ENCODE measurements around the gene ADRA1B.

Gene ADRA1B

DNA sequence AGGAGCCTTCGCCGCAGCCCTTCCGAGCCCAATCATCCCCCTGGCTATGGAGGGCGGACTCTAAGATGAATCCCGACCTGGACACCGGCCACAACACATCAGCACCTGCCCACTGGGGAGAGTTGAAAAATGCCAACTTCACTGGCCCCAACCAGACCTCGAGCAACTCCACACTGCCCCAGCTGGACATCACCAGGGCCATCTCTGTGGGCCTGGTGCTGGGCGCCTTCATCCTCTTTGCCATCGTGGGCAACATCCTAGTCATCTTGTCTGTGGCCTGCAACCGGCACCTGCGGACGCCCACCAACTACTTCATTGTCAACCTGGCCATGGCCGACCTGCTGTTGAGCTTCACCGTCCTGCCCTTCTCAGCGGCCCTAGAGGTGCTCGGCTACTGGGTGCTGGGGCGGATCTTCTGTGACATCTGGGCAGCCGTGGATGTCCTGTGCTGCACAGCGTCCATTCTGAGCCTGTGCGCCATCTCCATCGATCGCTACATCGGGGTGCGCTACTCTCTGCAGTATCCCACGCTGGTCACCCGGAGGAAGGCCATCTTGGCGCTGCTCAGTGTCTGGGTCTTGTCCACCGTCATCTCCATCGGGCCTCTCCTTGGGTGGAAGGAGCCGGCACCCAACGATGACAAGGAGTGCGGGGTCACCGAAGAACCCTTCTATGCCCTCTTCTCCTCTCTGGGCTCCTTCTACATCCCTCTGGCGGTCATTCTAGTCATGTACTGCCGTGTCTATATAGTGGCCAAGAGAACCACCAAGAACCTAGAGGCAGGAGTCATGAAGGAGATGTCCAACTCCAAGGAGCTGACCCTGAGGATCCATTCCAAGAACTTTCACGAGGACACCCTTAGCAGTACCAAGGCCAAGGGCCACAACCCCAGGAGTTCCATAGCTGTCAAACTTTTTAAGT is 819 bp downstream of the ADRA1B start:
- no peak for DNase-seq (ENCODE audit: low read depth, low spot score)
- H3K4me3 ChIP-seq (ENCODE audit: low read length), result no peak overlapping the region

DNA sequence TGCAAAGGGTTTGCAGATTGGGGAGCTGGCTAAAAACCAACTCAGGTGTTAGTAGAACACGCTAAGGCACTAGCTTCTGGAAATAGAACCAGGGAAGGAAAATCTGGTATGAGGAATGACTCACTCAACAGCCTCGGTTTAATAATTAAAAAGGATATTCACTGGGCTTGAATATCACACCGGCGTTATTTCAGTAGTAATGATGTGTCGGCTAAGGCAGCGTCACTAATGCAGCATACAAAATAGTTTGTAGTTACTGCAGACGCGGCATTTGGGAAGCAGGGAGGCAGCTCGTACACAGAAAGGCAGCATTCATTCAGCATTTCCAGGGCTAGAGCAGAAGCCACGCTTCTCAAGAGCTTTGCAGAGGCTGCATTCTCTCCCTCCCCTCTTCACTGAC is 1.7 kb downstream of the ADRA1B start:
- no peak for DNase-seq (ENCODE audit: low read depth, low spot score)
- H3K4me3 ChIP-seq (ENCODE audit: low read length), result no peak overlapping the region

DNA sequence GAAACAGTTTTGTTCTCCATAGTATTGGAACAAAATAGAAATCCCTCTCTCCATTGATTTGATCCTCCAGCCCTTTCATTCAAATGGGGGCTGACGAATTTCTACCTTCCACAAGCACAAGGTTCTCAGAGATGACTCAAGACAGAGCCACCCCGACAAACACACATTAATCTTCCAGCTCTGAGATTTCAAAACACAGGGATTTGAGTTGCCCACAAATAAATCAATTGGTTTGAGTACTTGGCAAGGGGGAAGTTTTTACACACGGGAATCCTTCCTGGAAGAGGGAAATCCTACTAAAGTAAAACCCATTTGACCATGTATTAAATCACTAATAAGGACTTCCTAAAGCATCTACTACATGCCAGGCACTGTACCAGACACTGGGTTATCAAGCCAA is 5.4 kb downstream of the ADRA1B start:
- no peak for DNase-seq (ENCODE audit: low read depth, low spot score)
- H3K4me3 ChIP-seq (ENCODE audit: low read length), result no peak overlapping the region

DNA sequence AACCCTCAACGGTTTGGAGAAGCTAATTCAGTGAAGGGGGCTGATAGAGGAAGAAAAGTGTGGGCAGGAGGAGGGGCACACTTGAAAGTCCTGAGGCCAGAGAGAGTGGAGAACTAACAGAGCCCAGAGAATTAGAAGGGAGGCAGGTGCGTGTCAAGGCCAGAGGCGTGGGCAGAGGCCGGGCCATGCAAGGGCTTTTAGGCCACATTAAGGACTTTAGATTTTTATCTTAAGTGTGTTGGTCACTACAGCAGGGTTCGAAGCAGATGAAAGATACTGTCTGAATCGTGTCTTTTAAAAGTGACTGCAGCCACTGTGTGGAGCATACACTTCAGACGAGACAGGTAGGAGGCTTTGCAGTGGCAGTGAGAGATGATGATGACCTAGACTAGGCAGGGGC is 6.7 kb downstream of the ADRA1B start:
- DNase-seq (ENCODE audit: low read depth, low spot score), result no peak

DNA sequence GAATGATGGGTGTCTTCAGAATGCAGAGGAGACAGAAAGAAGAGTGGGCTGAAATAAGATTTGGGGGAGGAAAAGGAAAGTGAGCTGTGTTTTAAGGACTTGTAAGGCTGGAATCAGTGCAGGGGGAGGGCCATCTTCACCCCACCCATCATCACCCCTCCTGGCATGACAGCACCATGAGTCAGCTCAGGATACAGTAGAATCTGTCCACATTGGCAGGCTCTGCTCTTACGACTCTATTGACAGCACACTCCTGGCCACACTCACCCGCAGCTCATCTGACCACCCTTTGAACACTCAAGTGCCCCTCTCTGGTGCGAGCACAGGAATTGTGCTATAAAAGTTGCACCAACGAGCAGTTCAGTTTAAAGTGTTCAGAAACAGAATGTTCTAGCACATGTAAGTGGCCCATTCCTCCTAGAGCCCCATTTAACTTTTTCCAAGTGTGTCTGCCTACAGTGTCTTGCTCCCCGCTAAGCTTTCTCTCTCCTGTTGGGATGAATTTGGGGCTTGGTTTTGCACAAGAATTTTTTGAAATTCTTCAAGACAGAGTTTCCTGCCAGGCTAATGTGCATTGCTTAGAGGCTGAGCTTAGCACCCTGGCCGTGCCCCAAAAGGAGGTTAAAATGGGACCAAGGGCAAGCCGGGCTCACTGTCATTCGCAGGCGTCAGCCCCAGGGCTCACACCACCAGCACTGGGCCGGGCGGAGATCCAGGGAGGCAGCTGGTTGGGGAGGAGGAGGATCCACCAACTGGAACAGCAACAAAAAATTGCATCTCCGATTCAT is 12.0 kb downstream of the ADRA1B start:
- no peak overlapping the region for H3K4me3 ChIP-seq (ENCODE audit: low read length)
- no peak for DNase-seq (ENCODE audit: low read depth, low spot score)

More for the DNA sequence above, 6.7 kb downstream of the ADRA1B start:
- H3K4me3 ChIP-seq (ENCODE audit: low read length), result no peak overlapping the region

DNA sequence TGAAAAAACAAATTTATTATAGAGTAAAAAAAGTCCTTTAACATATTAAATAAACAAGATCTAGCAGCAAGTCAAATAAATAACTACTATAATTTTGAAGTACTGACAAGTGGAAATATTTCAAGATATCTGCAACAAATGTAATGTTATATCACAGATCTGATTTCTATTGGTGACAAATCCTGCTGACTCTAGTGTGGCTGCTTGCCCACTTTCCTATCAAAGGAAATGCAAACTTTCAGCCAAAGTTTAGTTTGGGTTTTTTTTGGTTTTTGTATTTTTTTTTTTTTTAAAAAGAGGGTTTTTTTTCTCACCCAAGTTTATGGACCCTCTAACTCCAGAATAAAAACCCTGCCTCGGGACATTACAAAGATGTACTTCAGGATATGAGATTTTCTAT is 12.9 kb downstream of the ADRA1B start:
- no peak for DNase-seq (ENCODE audit: low read depth, low spot score)
- no peak overlapping the region for H3K4me3 ChIP-seq (ENCODE audit: low read length)

DNA sequence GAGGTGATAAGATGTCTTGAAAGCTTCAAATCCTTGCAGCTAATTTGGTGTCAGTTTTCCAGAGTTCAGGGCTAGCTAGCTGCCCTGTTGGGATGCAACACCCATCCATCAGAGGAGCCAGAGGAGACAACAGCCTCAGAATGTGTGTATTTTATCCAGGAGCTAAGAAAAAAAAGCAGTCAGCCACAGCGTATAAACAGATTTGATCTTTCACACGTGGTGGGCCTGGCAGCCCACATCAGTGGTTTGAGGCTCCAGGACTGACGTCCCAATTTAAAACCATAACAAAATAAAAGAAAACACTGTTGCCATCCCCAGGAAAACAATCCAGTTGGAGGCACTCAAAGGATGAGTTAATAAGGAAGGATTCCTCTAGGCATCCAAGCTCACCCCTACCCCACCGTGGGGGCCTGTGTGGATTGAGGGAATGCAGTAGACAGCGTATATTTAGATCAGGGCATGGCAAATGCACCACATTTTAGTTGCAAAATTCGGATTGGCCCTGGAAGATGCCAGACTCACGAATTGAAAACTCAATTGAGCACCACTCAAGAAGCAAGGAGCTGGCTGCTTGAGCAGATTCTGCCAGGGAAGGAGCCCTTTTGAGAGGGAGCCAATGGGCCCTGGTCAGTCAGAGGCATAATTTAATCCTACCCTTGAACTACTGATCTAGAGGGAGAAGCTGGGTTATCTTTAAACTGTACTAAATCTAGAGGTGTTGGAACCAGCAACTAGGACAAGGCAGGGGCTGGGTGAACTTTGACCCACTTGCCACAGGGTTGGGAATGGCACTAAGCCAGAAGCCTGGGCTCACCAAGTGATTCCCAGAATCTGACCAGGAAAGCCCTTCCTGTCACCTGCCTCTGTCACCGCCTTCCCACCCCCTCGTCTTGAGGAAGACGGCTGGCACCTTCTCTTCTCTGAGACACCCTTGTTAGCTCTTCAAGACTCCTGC is 17.5 kb downstream of the ADRA1B start:
- no peak overlapping the region for H3K4me3 ChIP-seq (ENCODE audit: low read length)
- no peak for DNase-seq (ENCODE audit: low read depth, low spot score)

DNA sequence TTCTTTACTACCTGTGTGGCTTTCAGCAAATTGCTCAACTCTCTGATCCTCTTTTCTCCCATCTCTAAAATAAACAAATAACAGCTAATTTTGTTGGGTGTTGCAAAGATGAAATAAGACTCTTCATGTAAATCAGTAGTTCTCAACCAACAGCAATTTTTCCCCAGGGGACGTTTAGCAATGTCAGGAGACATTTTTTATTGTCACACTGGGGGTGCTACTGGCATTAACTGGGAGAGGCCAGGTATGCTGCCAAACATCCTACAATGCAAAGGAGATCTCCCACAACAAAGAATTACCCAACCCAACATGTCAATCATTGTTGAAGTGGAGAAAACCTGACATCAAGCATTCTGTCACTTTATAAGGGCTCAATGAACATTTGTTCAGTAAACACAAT is 19.7 kb downstream of the ADRA1B start:
- no peak for DNase-seq (ENCODE audit: low read depth, low spot score)
- no peak overlapping the region for H3K4me3 ChIP-seq (ENCODE audit: low read length)

DNA sequence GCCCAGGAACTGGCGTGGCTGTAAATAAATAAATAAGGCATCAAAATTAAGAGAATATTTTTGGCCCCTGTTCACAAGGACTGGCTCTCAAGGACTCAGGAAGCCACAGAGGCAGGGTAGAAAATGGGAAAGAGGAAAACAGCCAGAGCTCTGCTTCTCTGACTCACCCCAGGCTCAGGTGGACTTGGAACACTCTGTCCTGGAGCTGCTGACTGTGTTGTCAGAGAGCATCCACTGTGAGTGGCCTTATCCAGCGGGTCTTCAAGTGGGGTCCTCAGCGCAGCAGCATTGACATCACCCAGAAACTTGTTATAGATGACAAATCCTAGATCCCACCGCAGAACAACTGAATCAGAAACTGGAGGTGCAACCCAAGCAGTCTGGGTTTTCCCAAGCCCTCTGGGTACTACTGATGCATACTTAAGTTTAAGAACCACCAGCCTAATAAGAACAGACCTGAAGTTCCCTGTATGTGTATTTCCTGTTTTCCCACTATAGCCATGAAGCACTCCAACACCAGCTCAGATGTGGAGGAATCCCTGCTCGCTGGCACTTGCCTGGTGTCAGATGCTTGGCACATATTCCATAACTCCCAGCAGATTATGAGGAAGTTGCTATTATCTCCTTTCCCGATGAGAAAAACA is 20.5 kb downstream of the ADRA1B start:
- H3K4me3 ChIP-seq (ENCODE audit: low read length), result no peak overlapping the region
- no peak for DNase-seq (ENCODE audit: low read depth, low spot score)

DNA sequence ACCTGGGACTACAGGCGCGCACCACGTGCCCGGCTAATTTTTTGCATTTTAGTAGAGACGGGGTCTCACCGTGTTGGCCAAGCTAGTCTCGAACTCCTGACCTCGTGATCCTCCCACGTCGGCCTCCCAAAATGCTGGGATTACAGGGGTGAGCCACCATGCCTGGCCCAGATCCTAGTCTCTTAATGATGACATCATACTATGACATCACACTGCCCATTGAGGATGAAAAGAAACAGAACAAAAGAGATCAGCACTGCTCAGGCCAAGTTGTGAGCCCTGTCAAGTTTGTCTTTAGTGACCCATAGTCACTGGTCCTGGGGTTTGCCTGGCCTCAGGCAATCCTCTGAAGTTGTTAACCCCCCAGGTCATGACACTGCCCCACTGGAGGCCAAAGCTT is 21.3 kb downstream of the ADRA1B start:
- DNase-seq (ENCODE audit: low read depth, low spot score), result no peak
- no peak overlapping the region for H3K4me3 ChIP-seq (ENCODE audit: low read length)

DNA sequence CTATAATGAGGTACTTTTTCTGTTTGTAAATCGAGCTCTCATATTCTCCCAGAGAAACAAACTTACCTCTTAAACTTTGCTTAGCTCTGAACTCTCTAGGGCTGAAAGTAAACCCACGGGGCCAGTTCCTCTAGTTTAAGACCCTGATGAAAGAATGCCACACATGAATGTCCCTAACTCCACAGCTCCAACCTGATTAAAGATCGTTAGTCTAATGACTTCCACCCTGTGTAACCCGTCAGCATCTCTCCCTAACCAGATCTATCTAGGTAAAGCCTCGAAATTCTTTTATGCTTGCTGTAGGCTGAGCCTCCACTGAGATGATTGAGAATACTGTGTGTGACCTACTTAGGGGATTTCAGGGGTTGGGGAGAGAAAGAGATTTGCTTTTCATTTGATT is 27.0 kb downstream of the ADRA1B start:
- no peak for DNase-seq (ENCODE audit: low read depth, low spot score)
- H3K4me3 ChIP-seq (ENCODE audit: low read length), result no peak overlapping the region

DNA sequence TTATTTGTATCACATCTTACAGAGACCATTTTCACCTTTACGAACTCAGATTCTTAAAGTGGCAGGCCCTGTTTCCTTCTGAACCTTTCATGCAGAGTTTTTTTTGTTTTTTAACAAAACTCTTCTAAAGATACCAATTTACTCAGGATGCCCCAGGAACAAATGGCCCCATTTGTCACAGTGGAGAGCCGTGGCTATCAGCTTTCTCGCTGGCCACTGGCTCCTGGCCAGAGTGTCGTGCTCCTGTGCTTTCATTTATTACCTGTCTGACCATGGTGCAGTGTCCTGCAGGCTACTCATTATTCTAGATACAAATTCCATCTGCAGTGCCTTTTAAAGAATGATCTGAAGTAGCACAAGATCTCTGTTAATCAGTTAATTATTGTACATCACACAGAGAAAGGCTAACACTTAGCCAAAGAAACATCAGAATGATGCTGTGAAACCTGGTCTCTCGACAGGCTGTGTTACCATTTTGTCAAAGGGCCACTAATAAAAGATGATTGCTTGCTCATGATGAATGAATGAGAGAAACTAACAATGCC is 27.8 kb downstream of the ADRA1B start:
- no peak overlapping the region for H3K4me3 ChIP-seq (ENCODE audit: low read length)
- no peak for DNase-seq (ENCODE audit: low read depth, low spot score)

DNA sequence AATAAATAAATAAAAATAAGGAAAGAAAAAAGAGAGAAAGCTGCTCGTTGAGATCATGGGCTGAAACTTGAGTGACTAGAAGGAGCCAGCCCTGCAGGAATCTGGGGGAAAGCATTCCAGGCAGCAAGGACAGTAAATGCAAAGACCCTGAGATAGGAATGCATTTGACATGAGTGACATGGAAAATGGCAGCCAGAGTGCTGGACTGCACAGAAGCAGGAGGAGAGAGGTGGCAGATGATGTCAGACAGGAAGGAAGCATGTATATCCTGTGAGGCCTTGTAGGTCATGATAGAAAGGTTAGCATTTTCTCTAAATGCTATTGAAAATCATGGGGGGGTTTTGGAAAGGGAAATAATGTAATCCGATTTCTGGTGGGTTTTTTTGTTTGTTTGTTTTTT is 29.1 kb downstream of the ADRA1B start:
- no peak for DNase-seq (ENCODE audit: low read depth, low spot score)
- H3K4me3 ChIP-seq (ENCODE audit: low read length), result no peak overlapping the region

DNA sequence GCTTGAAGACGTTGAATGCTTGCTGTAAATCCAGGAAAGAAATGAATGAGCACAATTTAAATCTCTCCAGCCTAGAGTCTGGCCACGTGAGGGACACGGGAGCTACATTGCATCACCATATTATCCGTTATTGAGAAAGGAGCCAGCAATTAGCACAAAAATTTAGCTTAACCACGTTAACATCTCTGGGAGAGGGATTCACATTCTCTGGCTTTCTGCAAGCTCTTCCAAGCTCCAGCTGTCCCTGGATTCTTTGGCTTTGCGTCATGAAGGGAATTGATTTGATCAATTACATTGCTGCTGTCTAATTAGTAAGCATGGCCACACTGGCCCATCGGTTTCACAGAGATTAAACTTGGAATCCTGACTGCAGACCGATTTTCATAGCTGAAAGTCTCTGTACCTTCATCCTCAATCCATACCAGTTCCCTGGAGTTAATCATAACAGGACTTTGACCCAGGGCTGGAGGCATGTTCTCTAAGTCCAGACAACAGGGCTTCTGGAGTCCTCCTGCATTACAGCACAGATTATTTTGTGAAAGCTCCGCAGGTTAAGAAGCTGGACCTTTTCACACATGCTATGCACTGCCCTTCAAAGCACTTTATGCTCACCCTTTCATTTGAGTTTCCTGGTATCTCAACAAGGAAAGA is 31.6 kb downstream of the ADRA1B start:
- no peak for DNase-seq (ENCODE audit: low read depth, low spot score)
- H3K4me3 ChIP-seq (ENCODE audit: low read length), result no peak overlapping the region

DNA sequence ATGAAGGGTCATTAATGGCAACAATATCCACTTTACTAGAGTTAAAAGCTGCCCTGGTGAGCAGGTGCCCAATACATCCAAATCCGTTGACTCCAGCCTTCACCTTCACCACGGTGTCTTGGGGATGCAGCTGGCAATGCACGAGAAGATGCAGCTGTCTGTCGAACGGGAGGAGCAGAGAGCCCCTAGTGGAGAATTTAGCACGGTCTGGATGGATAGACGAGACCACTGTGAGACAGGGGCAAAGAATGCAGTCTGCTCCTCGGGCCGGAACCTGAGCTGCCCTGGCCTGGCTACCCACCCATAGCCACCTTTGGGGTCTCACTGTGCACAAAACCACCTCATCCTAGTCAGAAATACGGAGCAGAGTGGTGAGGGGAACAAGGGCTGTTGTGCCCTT is 35.1 kb downstream of the ADRA1B start:
- peak; percentile 8 for DNase-seq (ENCODE audit: low read depth, low spot score)
- H3K4me3 ChIP-seq (ENCODE audit: low read length), result no peak overlapping the region

DNA sequence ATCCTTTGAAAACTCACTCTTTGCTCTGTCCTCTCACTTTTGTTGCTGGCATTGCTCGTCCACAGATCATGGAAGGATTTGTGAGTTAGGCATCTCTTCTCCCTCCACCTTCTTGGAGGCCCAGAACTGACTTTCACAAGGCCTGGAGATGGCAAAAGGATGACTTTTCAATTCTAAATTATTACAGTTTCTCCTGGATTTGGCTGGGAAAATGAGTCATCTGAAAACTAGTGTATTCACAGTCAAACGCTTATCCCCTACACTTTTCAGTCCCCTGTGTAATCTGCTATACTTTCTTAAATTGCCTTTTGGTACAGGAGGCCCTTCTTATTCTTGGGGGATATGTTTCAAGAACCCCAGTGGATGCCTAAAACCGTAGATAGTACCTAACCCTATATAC is 35.6 kb downstream of the ADRA1B start:
- no peak for DNase-seq (ENCODE audit: low read depth, low spot score)
- H3K4me3 ChIP-seq (ENCODE audit: low read length), result no peak overlapping the region

DNA sequence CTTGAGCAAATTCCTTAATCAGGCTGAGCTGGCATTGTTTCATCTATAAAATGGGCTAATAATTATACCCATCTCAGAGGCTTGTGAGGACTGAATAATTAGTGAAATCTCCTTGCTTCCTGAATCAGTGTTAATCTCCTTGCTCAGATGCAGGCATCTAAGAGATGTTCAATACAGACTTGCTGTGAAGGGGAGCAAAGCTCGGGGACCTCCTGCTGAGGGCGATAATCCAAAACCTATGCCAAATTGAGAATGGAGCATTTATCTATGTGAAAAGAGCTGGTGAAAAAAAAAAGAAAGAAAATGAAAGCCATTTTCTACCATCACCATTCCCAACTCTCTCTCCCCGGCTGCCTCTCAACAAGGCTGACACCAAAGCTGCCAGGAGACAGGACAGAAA is 37.3 kb downstream of the ADRA1B start:
- no peak overlapping the region for H3K4me3 ChIP-seq (ENCODE audit: low read length)
- DNase-seq (ENCODE audit: low read depth, low spot score), result no peak

DNA sequence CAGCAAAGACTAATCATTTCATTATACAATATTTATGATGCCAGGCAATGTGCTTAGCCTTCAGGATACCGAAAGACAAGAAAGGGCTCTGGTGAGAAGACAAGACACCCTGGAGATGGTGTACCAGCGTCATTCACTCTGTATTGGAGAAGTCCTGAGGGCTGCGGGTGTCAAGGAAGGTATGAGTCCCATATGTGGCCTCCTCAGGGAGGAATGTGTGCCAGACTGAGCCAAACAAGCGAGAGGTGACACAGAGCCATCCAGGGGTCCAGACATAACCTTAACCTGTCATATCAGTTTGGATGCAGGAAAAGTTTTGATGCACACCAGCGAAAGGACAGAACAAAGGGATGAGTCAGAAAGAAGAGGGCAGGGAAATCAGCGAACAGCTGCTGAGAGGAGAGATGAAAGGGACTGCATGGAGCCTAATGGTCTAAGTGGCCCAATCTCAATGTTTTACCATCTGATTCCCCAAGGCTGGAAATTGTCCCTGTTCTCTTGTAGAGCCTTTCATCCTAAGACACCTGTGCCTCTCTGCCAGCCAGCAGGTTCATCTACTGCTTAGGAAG is 38.9 kb downstream of the ADRA1B start:
- DNase-seq (ENCODE audit: low read depth, low spot score), result no peak

More for the DNA sequence above, 38.9 kb downstream of the ADRA1B start:
- no peak overlapping the region for H3K4me3 ChIP-seq (ENCODE audit: low read length)

All from Jurkat, Clone E6-1 (cell line).